Right lobe of liver (tissue), 6 donors: ENCODE data around the gene CLDN7. TPM values are rescaled to one million over a fixed set of nuclear protein-coding genes. Genes with fewer than 3 reads are reported as not detected.

Source experiments
- ATAC-seq, 4 donors: fragments of 200-7000 bp; cut with Tn5 transposase; one replicate each; pipeline ENCODE4 v1.9.1; 2020; ENCODE audit warnings: mild to moderate bottlenecking in 4 of 4, moderate library complexity in 4 of 4
- DNase-seq, 3 donors: peaks; one replicate each; pipeline ENCODE4 v3.0.0-alpha.2; 2020
- H3K27ac ChIP-seq, 3 donors: fragments of 200-600 bp; one replicate each; pipeline ENCODE4 v1.8.0; 2022
- H3K27me3 ChIP-seq, 2 donors: fragments of 200-600 bp; one replicate each; pipeline ENCODE4 v1.8.0; 2022
- H3K36me3 ChIP-seq, 4 donors: fragments of 200-600 bp; sonication (generic) in 1 of 4; one replicate each; pipeline versions ENCODE4 v1.5.1 to v1.8.0; 2017 to 2022; ENCODE audit warnings: control low read depth in 1 of 4
- H3K4me1 ChIP-seq, 4 donors: fragments of 200-600 bp; sonication (generic) in 1 of 4; one replicate each; pipeline versions ENCODE4 v1.5.1 to v1.8.0; 2017 to 2022; ENCODE audit warnings: control low read depth in 1 of 4
- H3K4me3 ChIP-seq, 3 donors: fragments of 200-600 bp; one replicate each; pipeline ENCODE4 v1.8.0; 2022
- H3K9me3 ChIP-seq, 4 donors: fragments of 200-600 bp; sonication (generic) in 1 of 4; one replicate each; pipeline versions ENCODE4 v1.5.1 to v1.8.0; 2017 to 2022; ENCODE audit warnings: control low read depth in 1 of 4
- POLR2A ChIP-seq: fragments of 450-650 bp; IDR thresholded peaks from one replicate; pipeline ENCODE4 v1.6.1; 2017; ENCODE audit warnings: antibody characterized with exemption, mild to moderate bottlenecking
- WGBS: methylation state at CpG from one replicate; pipeline ENCODE4 v1.1.6; 2018; ENCODE audit warnings: low coverage, low lambda C conversion rate; ENCODE audit not compliant: insufficient coverage; ENCODE audit errors: missing lambda C conversion rate; 5-methylcytosine and 5-hydroxymethylcytosine counted together
- intact Hi-C, 2 donors: fragments of 100-400 bp; cut with DNase I; formaldehyde crosslinking; loops; one replicate each; pipeline versions ENCODE4 v1.11.2 to v1.14.1; 2022
- total RNA-seq, 6 experiments: library from RNA; depleted of rRNA in 2 of 6; stranded (reverse); fragments of >200 nt in 2 of 6; fragmentation: NEBNext Ultra II Directional in 3 of 6; extraction: Animal tissue kit (Norgen Biotek cat#: 25700) in 3 of 6; gene quantifications; one replicate each; pipeline versions ENCODE4 v1.1.0 to v1.2.4, GENCODE V29; 2016 to 2023
- TF ChIP-seq, protein P1 (sequence below), 4 donors: fragments of 200-600 bp in 3 of 4; fragments of 450-650 bp in 1 of 4; IDR thresholded peaks; one replicate each; pipeline versions ENCODE4 v1.5.1 to v1.8.0; 2016 to 2022; ENCODE audit warnings: antibody characterized with exemption in 4 of 4, mild to moderate bottlenecking in 2 of 4
- donor health status: DM: no; HTN: yes; CAD: no.
- donor health status: DM: no; HTN: no; CAD: no.
- donor health status: DM: no; HTN: no; CAD: no.
- donor health status: DM: no; HTN: yes; CAD: no.
- donor health status: DM: no; HTN: yes; CAD: no.

The CLDN7 gene
- total RNA-seq, 6 experiments from 2014 or later, result 9.6 to 114 (median 23.3) TPM

DNA sequence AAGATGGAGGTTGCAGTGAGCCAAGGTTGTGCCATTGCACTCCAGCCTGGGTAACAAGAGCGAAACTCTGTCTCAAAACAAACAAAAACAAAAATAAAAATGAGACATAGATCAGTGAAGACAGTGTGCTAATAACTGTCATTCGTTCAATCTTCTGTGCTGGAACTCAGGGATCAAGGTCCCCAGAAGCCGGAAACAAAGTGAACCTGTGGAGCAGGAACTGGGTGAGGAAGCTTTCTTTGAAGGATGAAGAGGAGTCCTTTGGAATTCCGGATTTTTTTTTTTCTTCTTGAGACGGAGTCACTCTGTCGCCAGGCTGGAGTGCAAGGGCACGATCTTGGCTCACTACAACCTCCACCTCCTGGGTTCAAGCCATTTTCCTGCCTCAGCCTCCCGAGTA, 17.2 kb upstream of the CLDN7 start:
- intact Hi-C loops, result loop anchor here in 1 of 2 donors (10.0 kb wide), 1 partner anchor 65 kb away; no protein-coding TSS in a partner anchor
- 64% methylated on average over 6 of the region's 8 CpGs for WGBS
- TF ChIP-seq, protein P1, sequence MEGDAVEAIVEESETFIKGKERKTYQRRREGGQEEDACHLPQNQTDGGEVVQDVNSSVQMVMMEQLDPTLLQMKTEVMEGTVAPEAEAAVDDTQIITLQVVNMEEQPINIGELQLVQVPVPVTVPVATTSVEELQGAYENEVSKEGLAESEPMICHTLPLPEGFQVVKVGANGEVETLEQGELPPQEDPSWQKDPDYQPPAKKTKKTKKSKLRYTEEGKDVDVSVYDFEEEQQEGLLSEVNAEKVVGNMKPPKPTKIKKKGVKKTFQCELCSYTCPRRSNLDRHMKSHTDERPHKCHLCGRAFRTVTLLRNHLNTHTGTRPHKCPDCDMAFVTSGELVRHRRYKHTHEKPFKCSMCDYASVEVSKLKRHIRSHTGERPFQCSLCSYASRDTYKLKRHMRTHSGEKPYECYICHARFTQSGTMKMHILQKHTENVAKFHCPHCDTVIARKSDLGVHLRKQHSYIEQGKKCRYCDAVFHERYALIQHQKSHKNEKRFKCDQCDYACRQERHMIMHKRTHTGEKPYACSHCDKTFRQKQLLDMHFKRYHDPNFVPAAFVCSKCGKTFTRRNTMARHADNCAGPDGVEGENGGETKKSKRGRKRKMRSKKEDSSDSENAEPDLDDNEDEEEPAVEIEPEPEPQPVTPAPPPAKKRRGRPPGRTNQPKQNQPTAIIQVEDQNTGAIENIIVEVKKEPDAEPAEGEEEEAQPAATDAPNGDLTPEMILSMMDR (IDR thresholded peaks at IDR 0.05), result no peak
- TF ChIP-seq POLR2A, result no peak
- Histone ChIP-seq H3K4me1 (peaks cover 0 to 20% (median 2%) of the 10 kb centered on the region in 4 donors), H3K4me3 (no peak overlapping the region), H3K9me3 (no peaks in the 10 kb centered on the region), H3K27ac (no peak overlapping the region), H3K36me3 (no peaks in the 10 kb centered on the region), H3K27me3 (no peaks in the 10 kb centered on the region)
- ATAC-seq (no peak), DNase-seq (no peak)

GRCh38 chr17:7266784-7267183, 4.5 kb upstream of the CLDN7 start:
- H3K27ac ChIP-seq, result no peak overlapping the region
- H3K36me3 ChIP-seq, result no peaks in the 10 kb centered on the region
- intact Hi-C loops, result no loop called here
- no peaks in the 10 kb centered on the region for H3K27me3 ChIP-seq
- no peak for DNase-seq
- TF ChIP-seq POLR2A, result no peak
- TF ChIP-seq, protein P1 (IDR thresholded peaks at IDR 0.05), result no peak
- 5% methylated on average over 1 of the region's 1 CpG for WGBS
- H3K4me1 ChIP-seq, result peaks cover 0 to 18% (median 5%) of the 10 kb centered on the region in 4 donors
- H3K4me3 ChIP-seq, result no peak overlapping the region
- no peaks in the 10 kb centered on the region for H3K9me3 ChIP-seq
- ATAC-seq, result no peak

GRCh38 chr17:7263801-7264078, 1.5 kb upstream of the CLDN7 start:
- Histone ChIP-seq H3K27ac (peak overlapping the region in 1 of 3 donors; percentile 96), H3K4me3 (no peak overlapping the region), H3K4me1 (peaks cover 0 to 38% (median 6%) of the 10 kb centered on the region in 4 donors), H3K27me3 (no peaks in the 10 kb centered on the region), H3K9me3 (no peaks in the 10 kb centered on the region), H3K36me3 (peaks cover 0 to 4% (median 0%) of the 10 kb centered on the region in 4 donors)
- TF ChIP-seq, protein P1 (IDR thresholded peaks at IDR 0.05), result no peak
- no peak for TF ChIP-seq POLR2A
- intact Hi-C loops, result no loop called here
- 53% methylated on average over 2 of the region's 4 CpGs for WGBS
- no peak for ATAC-seq
- DNase-seq, result no peak

- H3K27me3 ChIP-seq, result no peaks in the 10 kb centered on the region
- H3K27ac ChIP-seq, result peak overlapping the region in 2 of 3 donors; percentile 44 to 96
- peak in 1 of 3 donors; percentile 62 for DNase-seq
- WGBS, result 13% methylated on average over 23 of the region's 26 CpGs
- no peaks in the 10 kb centered on the region for H3K9me3 ChIP-seq
- peaks cover 0 to 44% (median 9%) of the 10 kb centered on the region in 4 donors for H3K4me1 ChIP-seq
- intact Hi-C loops, result no loop called here
- peak overlapping the region; percentile 64 to 73 (median 66) for H3K4me3 ChIP-seq
- TF ChIP-seq, protein P1 (IDR thresholded peaks at IDR 0.05), result no peak
- TF ChIP-seq POLR2A, result no peak
- peaks cover 0 to 4% (median 0%) of the 10 kb centered on the region in 4 donors for H3K36me3 ChIP-seq
- peak in 1 of 4 donors; percentile 7 for ATAC-seq
Measured at GRCh38 chr17:7262935-7263800, 890 bp upstream of the CLDN7 start.
